Liver (tissue), 9 donors: ENCODE measurements around the gene OR1L6. TPM values are rescaled to one million over a fixed set of nuclear protein-coding genes. Genes with fewer than 3 reads are reported as not detected.

Experiments
- DNase-seq: peaks from one replicate; pipeline ENCODE4 v3.0.0-alpha.2; 2017; ENCODE audit warnings: low spot score
- H3K27ac ChIP-seq, 2 donors: one replicate each; pipeline ENCODE4 v1.7.0; 2013; ENCODE audit warnings: inconsistent platforms in 2 of 2, low read length in 2 of 2, control low read depth in 1 of 2, low read depth in 1 of 2, mild to moderate bottlenecking in 1 of 2
- H3K27me3 ChIP-seq, 4 donors: one replicate each; pipeline versions ENCODE4 v1.6.1 to v1.7.0; 2013; ENCODE audit warnings: low read length in 3 of 4, inconsistent platforms in 1 of 4, mild to moderate bottlenecking in 1 of 4, moderate library complexity in 1 of 4; ENCODE audit not compliant: control insufficient read depth in 4 of 4, insufficient read depth in 4 of 4
- H3K36me3 ChIP-seq, 4 donors: one replicate each; pipeline versions ENCODE4 v1.6.1 to v1.7.0; 2013; ENCODE audit warnings: low read length in 3 of 4, mild to moderate bottlenecking in 3 of 4, low read depth in 1 of 4, moderate library complexity in 1 of 4; ENCODE audit not compliant: control insufficient read depth in 4 of 4, insufficient read depth in 3 of 4
- H3K4me1 ChIP-seq, 4 donors: one replicate each; pipeline versions ENCODE4 v1.6.1 to v1.7.0; 2013; ENCODE audit warnings: low read length in 3 of 4, mild to moderate bottlenecking in 3 of 4, moderate library complexity in 1 of 4; ENCODE audit not compliant: control insufficient read depth in 4 of 4, insufficient read depth in 4 of 4
- H3K4me3 ChIP-seq, 3 donors: one replicate each; pipeline versions ENCODE4 v1.6.1 to v1.7.0; 2013; ENCODE audit warnings: low read length in 3 of 3, control low read depth in 1 of 3, low read depth in 1 of 3, mild to moderate bottlenecking in 1 of 3
- H3K9ac ChIP-seq, 2 donors: one replicate each; pipeline ENCODE4 v1.7.0; 2013; ENCODE audit warnings: low read length in 2 of 2, mild to moderate bottlenecking in 2 of 2, moderate library complexity in 2 of 2, control low read depth in 1 of 2, low read depth in 1 of 2
- H3K9me3 ChIP-seq, 4 donors: one replicate each; pipeline versions ENCODE4 v1.6.1 to v1.7.0; 2013; ENCODE audit warnings: low read length in 3 of 4; ENCODE audit not compliant: control insufficient read depth in 4 of 4
- EGR1 ChIP-seq, 2 donors: IDR thresholded peaks; 2 replicates each; pipeline ENCODE4 v1.6.1; 2016 to 2018; ENCODE audit warnings: antibody characterized with exemption in 2 of 2, low read depth in 2 of 2
- FOXA1 ChIP-seq: IDR thresholded peaks from 2 replicates; pipeline ENCODE4 v1.6.1; 2016; ENCODE audit warnings: antibody characterized with exemption
- FOXA2 ChIP-seq: IDR thresholded peaks from 2 replicates; pipeline ENCODE4 v1.6.1; 2016; ENCODE audit warnings: antibody characterized with exemption
- HNF4A ChIP-seq, 2 donors: conservative IDR thresholded peaks; 2 replicates each; pipeline ENCODE4 v1.6.1; 2016; ENCODE audit warnings: antibody characterized with exemption in 2 of 2, mild to moderate bottlenecking in 2 of 2
- JUND ChIP-seq, 2 donors: IDR thresholded peaks; 2 replicates each; pipeline ENCODE4 v1.6.1; 2016; ENCODE audit warnings: antibody characterized with exemption in 2 of 2
- NR2F2 ChIP-seq: IDR thresholded peaks from 2 replicates; pipeline ENCODE4 v1.6.1; 2016; ENCODE audit warnings: antibody characterized with exemption
- RXRA ChIP-seq, 2 donors: IDR thresholded peaks; 2 replicates each; pipeline ENCODE4 v1.6.1; 2017 to 2018; ENCODE audit warnings: antibody characterized with exemption in 2 of 2, mild to moderate bottlenecking in 1 of 2
- SP1 ChIP-seq: IDR thresholded peaks from 2 replicates; pipeline ENCODE4 v1.6.1; 2018; ENCODE audit warnings: antibody characterized with exemption, mild to moderate bottlenecking
- TAF1 ChIP-seq: conservative IDR thresholded peaks from 2 replicates; pipeline ENCODE4 v1.6.1; 2016; ENCODE audit warnings: antibody characterized with exemption, mild to moderate bottlenecking
- WGBS: extraction: QIAGEN DNeasy Blood & Tissue Kit; methylation state at CpG from one replicate; pipeline ENCODE4 v1.1.7; 2013; 5-methylcytosine and 5-hydroxymethylcytosine counted together
- polyA plus RNA-seq, 2 donors: library from polyadenylated mRNA; stranded (reverse) in 1 of 2; unstranded in 1 of 2; fragments of 200-250 nt in 1 of 2; fragments of >200 nt in 1 of 2; fragmentation: Nextera tagmentation in 1 of 2; extraction: Ambion mirVana in 1 of 2; gene quantifications; one replicate each; pipeline versions ENCODE4 v1.2.1 to v1.2.3, GENCODE V29; 2013 to 2015
- total RNA-seq, 2 donors: library from RNA; depleted of rRNA; stranded (reverse); fragments of >200 nt; gene quantifications; one replicate each; pipeline ENCODE4 v1.2.3, GENCODE V29; 2014
- TF ChIP-seq, protein P1 (sequence below): IDR thresholded peaks from 2 replicates; pipeline ENCODE4 v1.6.1; 2016; ENCODE audit warnings: antibody characterized with exemption
- TF ChIP-seq, protein P2 (sequence below): IDR thresholded peaks from 2 replicates; pipeline ENCODE4 v1.6.1; 2016; ENCODE audit warnings: antibody characterized with exemption, mild to moderate bottlenecking
- TF ChIP-seq, protein P3 (sequence below): IDR thresholded peaks from 2 replicates; pipeline ENCODE4 v1.6.1; 2016; ENCODE audit warnings: antibody characterized with exemption
- TF ChIP-seq, protein P4 (sequence below): fragments of 150-350 bp; IDR thresholded peaks from 2 replicates; pipeline ENCODE4 v1.5.1; 2017; ENCODE audit warnings: improper control_type of control experiment, low read depth, low read length; ENCODE audit not compliant: missing input control
- TF ChIP-seq, protein P5 (sequence below): IDR thresholded peaks from 2 replicates; pipeline ENCODE4 v1.6.1; 2016; ENCODE audit warnings: antibody characterized with exemption
- donor health status: healthy.
- donor health status: healthy.
- donor health status: healthy.
- donor health status: healthy.
- donor health status: healthy.

OR1L6 gene
- total and polyA plus RNA-seq, 4 donors = not detected

DNA sequence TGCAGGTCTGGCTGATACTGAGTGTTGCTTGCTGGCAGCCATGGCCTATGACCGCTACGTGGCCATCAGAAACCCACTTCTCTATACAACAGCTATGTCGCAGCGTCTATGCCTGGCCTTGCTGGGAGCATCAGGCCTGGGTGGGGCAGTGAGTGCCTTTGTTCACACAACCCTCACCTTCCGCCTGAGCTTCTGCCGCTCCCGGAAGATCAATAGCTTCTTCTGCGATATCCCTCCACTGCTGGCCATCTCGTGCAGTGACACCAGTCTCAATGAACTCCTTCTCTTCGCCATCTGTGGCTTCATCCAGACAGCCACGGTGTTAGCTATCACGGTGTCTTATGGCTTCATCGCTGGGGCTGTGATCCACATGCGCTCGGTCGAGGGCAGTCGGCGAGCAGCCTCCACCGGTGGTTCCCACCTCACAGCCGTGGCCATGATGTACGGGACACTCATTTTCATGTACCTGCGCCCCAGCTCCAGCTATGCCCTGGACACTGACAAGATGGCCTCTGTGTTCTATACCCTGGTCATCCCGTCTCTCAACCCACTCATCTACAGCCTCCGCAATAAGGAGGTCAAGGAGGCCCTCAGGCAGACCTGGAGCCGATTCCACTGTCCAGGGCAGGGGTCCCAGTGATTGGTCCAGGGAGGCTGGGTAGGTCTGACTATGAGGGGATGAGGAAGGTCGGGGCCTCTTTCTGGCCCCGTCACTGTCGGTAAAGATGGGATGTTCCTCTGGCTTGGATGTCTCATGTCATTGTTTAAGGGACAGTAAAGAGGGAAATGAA, 47.3 kb downstream of the OR1L6 start:
- no peaks in the 10 kb centered on the region for H3K36me3 ChIP-seq
- no peak for DNase-seq
- WGBS = 96% methylated on average over 28 of the region's 28 CpGs

DNA sequence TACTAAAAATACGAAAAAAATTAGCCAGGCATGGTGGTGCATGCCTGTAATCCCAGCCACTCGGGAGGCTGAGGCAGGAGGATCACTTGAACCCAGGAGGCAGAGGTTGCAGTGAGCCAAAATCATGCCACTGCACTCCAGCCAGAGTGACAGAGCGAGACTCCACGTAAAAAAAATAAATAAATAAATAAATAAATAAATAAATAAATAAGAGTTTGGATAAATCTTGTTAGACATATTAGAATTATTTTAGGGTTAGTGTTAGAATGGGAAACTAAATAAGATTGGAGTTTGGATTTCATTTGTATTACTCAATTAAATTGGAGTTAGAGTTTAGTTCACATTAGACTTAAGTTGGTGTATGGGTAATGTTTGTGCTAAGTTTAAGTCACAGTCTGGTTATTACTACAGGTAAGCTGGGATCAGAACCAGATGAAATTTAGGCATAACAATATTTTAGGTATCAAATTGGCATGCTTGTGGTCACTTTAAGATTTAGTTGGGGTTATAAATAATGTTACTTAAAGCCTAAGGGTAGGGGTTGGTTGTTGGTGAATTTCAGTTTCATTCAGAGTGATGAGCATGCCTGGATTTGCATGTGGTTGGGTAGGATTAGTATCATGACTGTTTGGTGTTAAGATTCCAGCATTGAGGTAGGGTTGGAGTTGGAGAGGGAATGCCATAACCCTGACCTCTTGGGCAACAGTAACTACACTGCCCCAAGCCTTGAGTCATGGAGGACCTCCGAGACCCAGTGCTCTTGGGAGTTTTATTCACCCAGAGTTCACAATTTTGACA, 50.0 kb downstream of the OR1L6 start:
- 97% methylated on average over 5 of the region's 5 CpGs for WGBS
- TF ChIP-seq, protein P1, sequence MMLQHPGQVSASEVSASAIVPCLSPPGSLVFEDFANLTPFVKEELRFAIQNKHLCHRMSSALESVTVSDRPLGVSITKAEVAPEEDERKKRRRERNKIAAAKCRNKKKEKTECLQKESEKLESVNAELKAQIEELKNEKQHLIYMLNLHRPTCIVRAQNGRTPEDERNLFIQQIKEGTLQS = no peak
- TF ChIP-seq TAF1 (no peak), EGR1 (IDR thresholded peaks at IDR 0.05; ENCODE audit: low read depth in 2 of 2) (no peak), JUND (IDR thresholded peaks at IDR 0.05) (no peak), RXRA (IDR thresholded peaks at IDR 0.05) (no peak), NR2F2 (no peak), SP1 (no peak), FOXA2 (no peak), FOXA1 (no peak)
- TF ChIP-seq, protein P2, sequence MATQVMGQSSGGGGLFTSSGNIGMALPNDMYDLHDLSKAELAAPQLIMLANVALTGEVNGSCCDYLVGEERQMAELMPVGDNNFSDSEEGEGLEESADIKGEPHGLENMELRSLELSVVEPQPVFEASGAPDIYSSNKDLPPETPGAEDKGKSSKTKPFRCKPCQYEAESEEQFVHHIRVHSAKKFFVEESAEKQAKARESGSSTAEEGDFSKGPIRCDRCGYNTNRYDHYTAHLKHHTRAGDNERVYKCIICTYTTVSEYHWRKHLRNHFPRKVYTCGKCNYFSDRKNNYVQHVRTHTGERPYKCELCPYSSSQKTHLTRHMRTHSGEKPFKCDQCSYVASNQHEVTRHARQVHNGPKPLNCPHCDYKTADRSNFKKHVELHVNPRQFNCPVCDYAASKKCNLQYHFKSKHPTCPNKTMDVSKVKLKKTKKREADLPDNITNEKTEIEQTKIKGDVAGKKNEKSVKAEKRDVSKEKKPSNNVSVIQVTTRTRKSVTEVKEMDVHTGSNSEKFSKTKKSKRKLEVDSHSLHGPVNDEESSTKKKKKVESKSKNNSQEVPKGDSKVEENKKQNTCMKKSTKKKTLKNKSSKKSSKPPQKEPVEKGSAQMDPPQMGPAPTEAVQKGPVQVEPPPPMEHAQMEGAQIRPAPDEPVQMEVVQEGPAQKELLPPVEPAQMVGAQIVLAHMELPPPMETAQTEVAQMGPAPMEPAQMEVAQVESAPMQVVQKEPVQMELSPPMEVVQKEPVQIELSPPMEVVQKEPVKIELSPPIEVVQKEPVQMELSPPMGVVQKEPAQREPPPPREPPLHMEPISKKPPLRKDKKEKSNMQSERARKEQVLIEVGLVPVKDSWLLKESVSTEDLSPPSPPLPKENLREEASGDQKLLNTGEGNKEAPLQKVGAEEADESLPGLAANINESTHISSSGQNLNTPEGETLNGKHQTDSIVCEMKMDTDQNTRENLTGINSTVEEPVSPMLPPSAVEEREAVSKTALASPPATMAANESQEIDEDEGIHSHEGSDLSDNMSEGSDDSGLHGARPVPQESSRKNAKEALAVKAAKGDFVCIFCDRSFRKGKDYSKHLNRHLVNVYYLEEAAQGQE = no peak
- TF ChIP-seq, protein P3, sequence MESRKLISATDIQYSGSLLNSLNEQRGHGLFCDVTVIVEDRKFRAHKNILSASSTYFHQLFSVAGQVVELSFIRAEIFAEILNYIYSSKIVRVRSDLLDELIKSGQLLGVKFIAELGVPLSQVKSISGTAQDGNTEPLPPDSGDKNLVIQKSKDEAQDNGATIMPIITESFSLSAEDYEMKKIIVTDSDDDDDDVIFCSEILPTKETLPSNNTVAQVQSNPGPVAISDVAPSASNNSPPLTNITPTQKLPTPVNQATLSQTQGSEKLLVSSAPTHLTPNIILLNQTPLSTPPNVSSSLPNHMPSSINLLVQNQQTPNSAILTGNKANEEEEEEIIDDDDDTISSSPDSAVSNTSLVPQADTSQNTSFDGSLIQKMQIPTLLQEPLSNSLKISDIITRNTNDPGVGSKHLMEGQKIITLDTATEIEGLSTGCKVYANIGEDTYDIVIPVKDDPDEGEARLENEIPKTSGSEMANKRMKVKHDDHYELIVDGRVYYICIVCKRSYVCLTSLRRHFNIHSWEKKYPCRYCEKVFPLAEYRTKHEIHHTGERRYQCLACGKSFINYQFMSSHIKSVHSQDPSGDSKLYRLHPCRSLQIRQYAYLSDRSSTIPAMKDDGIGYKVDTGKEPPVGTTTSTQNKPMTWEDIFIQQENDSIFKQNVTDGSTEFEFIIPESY = no peak
- TF ChIP-seq, protein P4, sequence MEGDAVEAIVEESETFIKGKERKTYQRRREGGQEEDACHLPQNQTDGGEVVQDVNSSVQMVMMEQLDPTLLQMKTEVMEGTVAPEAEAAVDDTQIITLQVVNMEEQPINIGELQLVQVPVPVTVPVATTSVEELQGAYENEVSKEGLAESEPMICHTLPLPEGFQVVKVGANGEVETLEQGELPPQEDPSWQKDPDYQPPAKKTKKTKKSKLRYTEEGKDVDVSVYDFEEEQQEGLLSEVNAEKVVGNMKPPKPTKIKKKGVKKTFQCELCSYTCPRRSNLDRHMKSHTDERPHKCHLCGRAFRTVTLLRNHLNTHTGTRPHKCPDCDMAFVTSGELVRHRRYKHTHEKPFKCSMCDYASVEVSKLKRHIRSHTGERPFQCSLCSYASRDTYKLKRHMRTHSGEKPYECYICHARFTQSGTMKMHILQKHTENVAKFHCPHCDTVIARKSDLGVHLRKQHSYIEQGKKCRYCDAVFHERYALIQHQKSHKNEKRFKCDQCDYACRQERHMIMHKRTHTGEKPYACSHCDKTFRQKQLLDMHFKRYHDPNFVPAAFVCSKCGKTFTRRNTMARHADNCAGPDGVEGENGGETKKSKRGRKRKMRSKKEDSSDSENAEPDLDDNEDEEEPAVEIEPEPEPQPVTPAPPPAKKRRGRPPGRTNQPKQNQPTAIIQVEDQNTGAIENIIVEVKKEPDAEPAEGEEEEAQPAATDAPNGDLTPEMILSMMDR = no peak
- TF ChIP-seq, protein P5, sequence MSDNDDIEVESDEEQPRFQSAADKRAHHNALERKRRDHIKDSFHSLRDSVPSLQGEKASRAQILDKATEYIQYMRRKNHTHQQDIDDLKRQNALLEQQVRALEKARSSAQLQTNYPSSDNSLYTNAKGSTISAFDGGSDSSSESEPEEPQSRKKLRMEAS = no peak
- DNase-seq = no peak
- Histone ChIP-seq H3K4me3 (no peak overlapping the region), H3K9me3 (no peaks in the 10 kb centered on the region), H3K36me3 (no peaks in the 10 kb centered on the region), H3K4me1 (no peaks in the 10 kb centered on the region), H3K27me3 (no peaks in the 10 kb centered on the region), H3K9ac (no peak overlapping the region), H3K27ac (no peak overlapping the region)

More for the DNA sequence above, 47.3 kb downstream of the OR1L6 start:
- Histone ChIP-seq H3K27me3 (no peaks in the 10 kb centered on the region), H3K9ac (no peak overlapping the region), H3K9me3 (no peaks in the 10 kb centered on the region), H3K4me3 (no peak overlapping the region), H3K4me1 (peaks cover 0 to 1% (median 0%) of the 10 kb centered on the region in 4 donors), H3K27ac (no peak overlapping the region)
- no peak for TF ChIP-seq HNF4A (conservative IDR thresholded peaks at IDR 0.05)
